ENCODE measurements around the gene CCDC157.

DNA sequence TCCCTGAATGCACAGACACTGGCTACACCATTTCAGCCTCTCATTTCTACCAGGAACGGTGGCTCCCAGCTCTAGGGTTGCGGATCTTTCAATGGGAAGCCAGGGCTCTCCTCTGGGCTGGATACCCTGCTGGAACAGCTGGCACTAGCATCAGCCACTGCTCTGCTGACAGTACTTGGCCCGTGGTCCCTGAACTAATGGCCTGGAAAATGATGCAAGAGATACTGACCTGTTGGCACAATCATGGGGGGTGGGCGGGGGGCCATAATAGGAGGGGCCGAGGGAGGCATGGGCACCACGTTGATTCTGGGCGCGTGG is 19.4 kb upstream of the CCDC157 start:
- TF ChIP-seq EP300 (IDR thresholded peaks at IDR 0.05): no peak
- TF ChIP-seq, protein P1, sequence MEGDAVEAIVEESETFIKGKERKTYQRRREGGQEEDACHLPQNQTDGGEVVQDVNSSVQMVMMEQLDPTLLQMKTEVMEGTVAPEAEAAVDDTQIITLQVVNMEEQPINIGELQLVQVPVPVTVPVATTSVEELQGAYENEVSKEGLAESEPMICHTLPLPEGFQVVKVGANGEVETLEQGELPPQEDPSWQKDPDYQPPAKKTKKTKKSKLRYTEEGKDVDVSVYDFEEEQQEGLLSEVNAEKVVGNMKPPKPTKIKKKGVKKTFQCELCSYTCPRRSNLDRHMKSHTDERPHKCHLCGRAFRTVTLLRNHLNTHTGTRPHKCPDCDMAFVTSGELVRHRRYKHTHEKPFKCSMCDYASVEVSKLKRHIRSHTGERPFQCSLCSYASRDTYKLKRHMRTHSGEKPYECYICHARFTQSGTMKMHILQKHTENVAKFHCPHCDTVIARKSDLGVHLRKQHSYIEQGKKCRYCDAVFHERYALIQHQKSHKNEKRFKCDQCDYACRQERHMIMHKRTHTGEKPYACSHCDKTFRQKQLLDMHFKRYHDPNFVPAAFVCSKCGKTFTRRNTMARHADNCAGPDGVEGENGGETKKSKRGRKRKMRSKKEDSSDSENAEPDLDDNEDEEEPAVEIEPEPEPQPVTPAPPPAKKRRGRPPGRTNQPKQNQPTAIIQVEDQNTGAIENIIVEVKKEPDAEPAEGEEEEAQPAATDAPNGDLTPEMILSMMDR (IDR thresholded peaks at IDR 0.05): no peak
